DOHH2 (cell line): Measurements from ENCODE around the gene SLC12A4.

Experiments
- H3F3A ChIP-seq: fragments of 200-600 bp; sonication (generic), shearing (Covaris generic); 2 replicates; pipeline ENCODE4 v1.6.0; 2016; ENCODE audit warnings: antibody characterized with exemption, mild to moderate bottlenecking; ENCODE audit not compliant: control insufficient read depth, insufficient read depth
- H3K27ac ChIP-seq: fragments of 200-600 bp; sonication (generic); 2 replicates; pipeline ENCODE4 v1.5.1; 2014; ENCODE audit warnings: low read depth, mild to moderate bottlenecking, low read length, moderate library complexity
- H3K27me3 ChIP-seq: fragments of 200-600 bp; sonication (generic); 2 replicates; pipeline ENCODE4 v1.6.1; 2014; ENCODE audit warnings: mild to moderate bottlenecking, low read length, mixed read lengths; ENCODE audit not compliant: control insufficient read depth
- H3K36me3 ChIP-seq: fragments of 200-600 bp; sonication (generic); 2 replicates; pipeline ENCODE4 v1.6.1; 2014; ENCODE audit warnings: mild to moderate bottlenecking, low read length, moderate library complexity, mixed read lengths; ENCODE audit not compliant: control insufficient read depth
- H3K4me1 ChIP-seq: fragments of 200-600 bp; sonication (generic); 2 replicates; pipeline ENCODE4 v1.6.1; 2014; ENCODE audit warnings: mild to moderate bottlenecking, low read length, mixed read lengths; ENCODE audit not compliant: control insufficient read depth
- H3K4me2 ChIP-seq: fragments of 200-600 bp; sonication (generic); 2 replicates; pipeline ENCODE4 v1.6.0; 2014; ENCODE audit warnings: mild to moderate bottlenecking, low read length, moderate library complexity
- H3K4me3 ChIP-seq: fragments of 200-600 bp; sonication (generic); 2 replicates; pipeline ENCODE4 v1.5.1; 2014; ENCODE audit warnings: mild to moderate bottlenecking, low read length, mixed read lengths
- H3K79me2 ChIP-seq: fragments of 200-600 bp; sonication (generic); 2 replicates; pipeline ENCODE4 v1.6.1; 2014; ENCODE audit warnings: mild to moderate bottlenecking, low read length, mixed read lengths; ENCODE audit not compliant: control insufficient read depth
- H3K9me2 ChIP-seq: fragments of 200-600 bp; sonication (generic); replicated peaks from 2 replicates; pipeline ENCODE4 v1.6.1; 2014; ENCODE audit warnings: mild to moderate bottlenecking, low read length, mixed read lengths; ENCODE audit not compliant: control insufficient read depth
- H3K9me3 ChIP-seq: fragments of 200-600 bp; sonication (generic); 2 replicates; pipeline ENCODE4 v1.6.1; 2014; ENCODE audit warnings: antibody characterized with exemption, low read length, mixed read lengths; ENCODE audit not compliant: control insufficient read depth, insufficient read depth
- H4K20me1 ChIP-seq: fragments of 200-600 bp; sonication (generic); 2 replicates; pipeline ENCODE4 v1.6.0; 2014; ENCODE audit warnings: low read depth, mild to moderate bottlenecking, antibody characterized with exemption, low read length, moderate library complexity; ENCODE audit not compliant: control insufficient read depth, insufficient read depth
- CTCF ChIP-seq: fragments of 200-600 bp; sonication (generic); IDR thresholded peaks from one replicate; pipeline ENCODE4 v1.5.1; 2014; ENCODE audit warnings: antibody characterized with exemption, mild to moderate bottlenecking, low read depth, low read length; ENCODE audit not compliant: poor library complexity, severe bottlenecking
- EZH2phosphoT487 ChIP-seq: fragments of 200-600 bp; sonication (generic); IDR thresholded peaks from 2 replicates; pipeline ENCODE4 v1.6.1; 2017; ENCODE audit warnings: borderline replicate concordance, mild to moderate bottlenecking, antibody characterized with exemption, low read length, moderate library complexity, mixed read lengths

SLC12A4 gene

GRCh38 chr16:67907397-67908180 lies 60.8 kb downstream of the SLC12A4 start:
- no peaks in the 10 kb centered on the region for H3K79me2 ChIP-seq
- TF ChIP-seq CTCF (no peak), EZH2phosphoT487 (no peak)

DNA sequence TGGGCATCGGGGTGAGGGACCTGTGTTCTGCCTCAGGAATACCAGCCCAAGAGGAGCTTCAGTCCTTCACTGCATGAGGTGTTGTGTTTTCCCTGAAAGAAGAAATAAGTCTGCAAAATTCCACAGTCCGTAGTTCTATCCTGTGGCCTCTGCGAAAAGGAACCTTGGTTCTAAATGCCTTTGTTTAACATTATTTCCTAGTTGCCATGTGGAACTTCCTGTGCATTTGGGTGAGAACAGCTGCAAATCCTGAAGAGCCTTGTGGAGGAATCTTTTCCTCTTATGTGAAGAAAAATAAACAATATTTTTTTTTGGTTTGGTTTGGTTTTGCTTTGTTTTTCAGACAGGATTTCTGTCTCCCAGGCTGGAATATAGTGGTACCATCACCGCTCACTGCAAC lies 65.6 kb downstream of the SLC12A4 start:
- Histone ChIP-seq H3K4me2 (no peak overlapping the region), H3K9me3 (no peaks in the 10 kb centered on the region), H3K9me2 (no peaks in the 10 kb centered on the region), H3K36me3 (no peaks in the 10 kb centered on the region), H3K4me3 (no peak overlapping the region), H3K4me1 (no peaks in the 10 kb centered on the region), H3F3A (no peaks in the 10 kb centered on the region), H3K27me3 (no peaks in the 10 kb centered on the region), H3K27ac (no peak overlapping the region), H3K79me2 (peaks cover 19% of the 10 kb centered on the region), H4K20me1 (0 out of 2 replicates have a peak, but pooled peaks cover 3% of the 10 kb centered on the region)
- TF ChIP-seq CTCF (no peak), EZH2phosphoT487 (no peak)

More at GRCh38 chr16:67907397-67908180, 60.8 kb downstream of the SLC12A4 start:
- Histone ChIP-seq H3K4me1 (no peaks in the 10 kb centered on the region), H4K20me1 (0 out of 2 replicates have a peak, but pooled peaks cover 3% of the 10 kb centered on the region), H3K4me3 (no peak overlapping the region), H3K27me3 (no peaks in the 10 kb centered on the region), H3K9me2 (no peaks in the 10 kb centered on the region), H3F3A (no peaks in the 10 kb centered on the region), H3K9me3 (no peaks in the 10 kb centered on the region), H3K36me3 (peaks cover 12% of the 10 kb centered on the region), H3K27ac (no peak overlapping the region), H3K4me2 (no peak overlapping the region)

DNA sequence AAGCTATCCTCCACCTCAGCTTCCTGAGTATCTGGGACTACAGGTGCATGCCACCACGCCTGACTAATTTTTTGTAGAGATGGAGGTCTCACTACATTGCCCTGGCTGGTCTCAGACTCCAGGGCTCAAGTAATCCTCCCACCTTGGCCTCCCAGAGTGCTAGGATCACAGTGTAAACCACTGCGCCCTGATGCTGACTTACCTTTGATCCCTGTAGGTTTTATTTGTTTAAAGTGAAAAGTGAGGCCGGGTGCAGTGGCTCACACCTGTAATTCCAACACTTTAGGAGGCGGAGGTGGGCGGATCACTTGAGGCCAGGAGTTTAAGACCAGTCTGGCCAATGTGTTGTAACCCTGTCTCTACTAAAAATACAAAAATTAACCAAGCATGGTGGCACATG lies 66.7 kb downstream of the SLC12A4 start:
- H3K36me3 ChIP-seq, result no peaks in the 10 kb centered on the region
- no peak for TF ChIP-seq CTCF
- no peak for TF ChIP-seq EZH2phosphoT487
- H3K79me2 ChIP-seq, result peaks cover 28% of the 10 kb centered on the region
- H3K27me3 ChIP-seq, result no peaks in the 10 kb centered on the region
- no peaks in the 10 kb centered on the region for H3K9me2 ChIP-seq
- H3F3A ChIP-seq, result no peaks in the 10 kb centered on the region
- no peak overlapping the region for H3K4me3 ChIP-seq
- no peak overlapping the region for H3K27ac ChIP-seq
- H3K9me3 ChIP-seq, result no peaks in the 10 kb centered on the region
- no peak overlapping the region for H3K4me2 ChIP-seq
- H3K4me1 ChIP-seq, result no peaks in the 10 kb centered on the region
- H4K20me1 ChIP-seq, result 0 out of 2 replicates have a peak, but pooled peaks cover 3% of the 10 kb centered on the region
